GM12865 (cell line): ENCODE data around the gene FAM241B.

Experiments used
- DNase-seq: peaks from one replicate; pipeline ENCODE4 v3.0.0; 2010; ENCODE audit warnings: low read depth
- H3K4me3 ChIP-seq: 2 replicates; pipeline ENCODE4 v1.5.1; 2011; ENCODE audit warnings: mild to moderate bottlenecking, low read depth, low read length, control low read depth
- TF ChIP-seq, protein P1 (sequence below): IDR thresholded peaks from 2 replicates; pipeline ENCODE4 v1.5.1; 2011; ENCODE audit warnings: low read length, control low read depth, low read depth, inconsistent platforms; ENCODE audit not compliant: insufficient read depth; ENCODE audit errors: missing control alignments

Gene FAM241B

DNA sequence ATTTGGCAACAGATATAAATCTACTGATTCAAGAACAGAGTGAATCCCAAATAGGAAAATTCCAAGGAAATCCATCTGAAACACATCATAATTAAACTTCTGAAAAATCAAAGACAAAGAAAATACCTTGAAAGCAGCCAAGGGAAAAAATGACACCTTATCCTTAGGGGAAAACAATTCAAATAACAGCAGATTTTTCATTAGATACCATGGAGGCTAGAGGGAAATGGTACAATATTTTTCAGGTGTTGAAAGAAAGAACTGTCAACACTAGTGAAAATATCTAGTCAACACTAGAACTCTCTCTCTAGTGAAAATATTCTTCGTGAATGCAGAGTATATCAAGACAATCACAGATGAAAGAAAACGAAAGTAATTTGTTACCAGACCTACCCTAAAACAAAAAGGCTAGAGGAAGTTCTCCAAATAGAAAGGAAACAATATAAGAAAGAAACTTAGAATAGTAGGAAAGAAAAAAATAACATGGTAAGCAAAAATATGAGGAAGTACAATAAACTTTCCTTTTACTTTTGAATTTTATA, 5.7 kb upstream of the FAM241B start:
- no peak overlapping the region for H3K4me3 ChIP-seq
- TF ChIP-seq, protein P1, sequence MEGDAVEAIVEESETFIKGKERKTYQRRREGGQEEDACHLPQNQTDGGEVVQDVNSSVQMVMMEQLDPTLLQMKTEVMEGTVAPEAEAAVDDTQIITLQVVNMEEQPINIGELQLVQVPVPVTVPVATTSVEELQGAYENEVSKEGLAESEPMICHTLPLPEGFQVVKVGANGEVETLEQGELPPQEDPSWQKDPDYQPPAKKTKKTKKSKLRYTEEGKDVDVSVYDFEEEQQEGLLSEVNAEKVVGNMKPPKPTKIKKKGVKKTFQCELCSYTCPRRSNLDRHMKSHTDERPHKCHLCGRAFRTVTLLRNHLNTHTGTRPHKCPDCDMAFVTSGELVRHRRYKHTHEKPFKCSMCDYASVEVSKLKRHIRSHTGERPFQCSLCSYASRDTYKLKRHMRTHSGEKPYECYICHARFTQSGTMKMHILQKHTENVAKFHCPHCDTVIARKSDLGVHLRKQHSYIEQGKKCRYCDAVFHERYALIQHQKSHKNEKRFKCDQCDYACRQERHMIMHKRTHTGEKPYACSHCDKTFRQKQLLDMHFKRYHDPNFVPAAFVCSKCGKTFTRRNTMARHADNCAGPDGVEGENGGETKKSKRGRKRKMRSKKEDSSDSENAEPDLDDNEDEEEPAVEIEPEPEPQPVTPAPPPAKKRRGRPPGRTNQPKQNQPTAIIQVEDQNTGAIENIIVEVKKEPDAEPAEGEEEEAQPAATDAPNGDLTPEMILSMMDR: no peak
- no peak for DNase-seq

DNA sequence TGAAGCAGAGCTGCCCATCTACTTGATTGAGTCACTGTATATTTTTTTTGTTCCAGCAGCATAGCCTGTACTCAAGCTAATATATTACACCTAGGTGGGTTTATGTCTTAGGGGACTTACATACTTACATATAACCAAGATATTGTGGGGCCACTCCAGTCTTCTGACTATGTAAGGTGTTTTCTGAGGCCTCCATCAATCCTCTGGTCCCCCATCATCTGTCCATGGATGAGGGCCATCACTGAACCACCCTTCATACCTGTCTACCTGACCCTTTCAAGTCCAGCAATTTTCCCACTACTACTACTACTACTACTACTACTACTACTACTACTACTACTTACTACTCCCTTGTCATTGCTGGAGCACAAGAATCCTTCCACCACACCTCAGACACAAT, 3.2 kb upstream of the FAM241B start:
- H3K4me3 ChIP-seq: no peak overlapping the region
- TF ChIP-seq, protein P1: no peak
- DNase-seq: no peak

DNA sequence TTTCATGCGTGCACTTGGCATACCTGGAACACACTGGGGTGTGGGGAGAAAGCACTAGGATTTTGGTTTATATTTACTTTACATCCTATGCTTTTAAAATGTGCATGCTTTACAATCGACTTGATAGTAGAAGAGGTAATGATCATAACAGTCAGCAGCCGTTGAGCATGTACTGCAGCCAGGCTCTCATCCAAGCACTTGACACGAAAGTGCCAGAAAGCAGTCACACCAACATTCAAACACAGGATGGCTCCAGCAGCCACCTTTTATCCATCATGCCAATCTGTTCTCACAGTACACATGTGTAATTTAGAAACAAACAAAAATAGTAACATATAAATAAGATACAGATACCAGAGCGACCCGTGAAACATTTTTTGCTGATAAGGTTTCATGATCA, 1.2 kb upstream of the FAM241B start:
- no peak for DNase-seq
- TF ChIP-seq, protein P1: no peak
- H3K4me3 ChIP-seq: no peak overlapping the region

DNA sequence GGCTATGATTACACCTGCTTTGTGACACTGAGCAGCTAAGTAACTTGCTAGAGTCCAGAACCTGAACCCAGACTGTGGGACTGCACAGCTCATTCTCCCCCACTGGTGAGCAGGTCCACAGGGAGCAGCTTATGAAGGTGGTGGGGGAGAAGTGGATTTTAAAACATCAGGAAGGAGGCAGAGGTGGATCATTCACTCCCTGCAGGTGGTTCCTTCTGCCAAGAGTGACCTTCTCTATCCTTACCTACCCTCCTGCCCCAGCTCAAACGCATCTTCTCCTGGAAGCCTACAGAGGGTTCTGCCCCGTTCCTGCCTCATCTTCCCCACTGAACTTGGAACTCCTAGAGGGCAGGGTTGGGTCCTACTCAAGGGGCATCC, 539 bp upstream of the FAM241B start:
- TF ChIP-seq, protein P1: no peak

DNA sequence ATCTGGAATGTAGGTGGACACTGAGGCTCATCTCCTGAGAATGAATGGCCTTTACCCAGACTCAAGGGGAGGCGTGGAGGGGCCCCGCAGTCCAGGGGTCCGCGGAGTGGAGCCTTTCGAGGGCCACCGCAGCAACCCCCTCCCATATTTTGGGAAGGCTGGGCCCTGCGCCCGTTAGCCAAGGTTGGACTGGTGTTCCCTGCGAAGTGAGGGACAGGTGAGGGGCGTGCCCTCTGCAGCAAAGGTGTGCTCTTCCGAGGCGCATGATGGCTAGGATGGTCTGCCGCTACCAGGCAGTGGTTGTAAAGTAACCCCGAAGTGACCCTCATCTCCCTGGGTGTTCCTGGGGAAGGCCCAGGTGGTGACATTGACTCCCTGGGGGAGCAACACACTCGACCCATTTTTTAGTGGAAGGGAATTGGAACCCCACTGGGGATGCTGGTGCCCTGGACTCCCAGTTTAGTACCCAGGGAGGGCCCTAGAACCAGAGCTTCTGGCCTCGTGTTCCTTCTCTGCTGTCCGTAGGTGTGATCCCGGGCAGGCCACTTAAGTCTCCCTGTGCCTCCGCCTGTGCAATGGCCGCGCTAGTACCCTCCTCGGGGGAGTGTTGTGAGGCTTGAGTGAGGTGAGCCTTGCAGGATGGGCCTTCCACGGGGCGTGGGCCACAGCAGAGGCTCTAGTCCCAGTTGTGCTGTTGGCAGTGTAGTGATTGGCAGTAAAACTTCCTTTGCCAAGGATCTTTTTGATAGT, 779 bp downstream of the FAM241B start:
- no peak for DNase-seq
- TF ChIP-seq, protein P1: no peak
- no peak overlapping the region for H3K4me3 ChIP-seq

More for the DNA sequence above, 539 bp upstream of the FAM241B start:
- DNase-seq: no peak
- no peak overlapping the region for H3K4me3 ChIP-seq

DNA sequence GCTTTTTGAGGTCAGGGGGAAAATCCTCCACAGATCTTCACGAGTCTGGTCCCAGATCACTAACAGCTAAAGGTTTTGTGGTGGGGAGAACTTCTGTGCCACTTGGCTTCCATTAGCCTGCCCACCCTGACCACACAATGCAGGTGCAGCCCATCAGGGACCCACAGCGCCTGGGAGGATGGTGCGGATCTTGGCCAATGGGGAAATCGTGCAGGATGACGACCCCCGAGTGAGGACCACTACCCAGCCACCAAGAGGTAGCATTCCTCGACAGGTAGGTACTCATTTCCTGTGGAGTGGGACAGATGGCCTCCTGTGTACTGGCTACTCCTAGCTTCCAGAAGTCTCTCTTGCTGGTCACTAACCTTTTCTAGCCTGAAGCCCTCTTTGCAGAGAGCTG, 1.5 kb downstream of the FAM241B start:
- no peak overlapping the region for H3K4me3 ChIP-seq
- DNase-seq: no peak
- TF ChIP-seq, protein P1: no peak
